Urothelium cell line (cell line): ENCODE results near the gene ICAM1.

Experiments used
- DNase-seq: peaks from one replicate; pipeline ENCODE4 v3.0.0; 2011; ENCODE audit warnings: low spot score, mixed read lengths
- FAIRE-seq: peaks from 2 replicates; lab custom pipeline; 2011; peaks lifted over from hg19 to GRCh38; lab: Jason Lieb, UNC

Gene ICAM1

DNA sequence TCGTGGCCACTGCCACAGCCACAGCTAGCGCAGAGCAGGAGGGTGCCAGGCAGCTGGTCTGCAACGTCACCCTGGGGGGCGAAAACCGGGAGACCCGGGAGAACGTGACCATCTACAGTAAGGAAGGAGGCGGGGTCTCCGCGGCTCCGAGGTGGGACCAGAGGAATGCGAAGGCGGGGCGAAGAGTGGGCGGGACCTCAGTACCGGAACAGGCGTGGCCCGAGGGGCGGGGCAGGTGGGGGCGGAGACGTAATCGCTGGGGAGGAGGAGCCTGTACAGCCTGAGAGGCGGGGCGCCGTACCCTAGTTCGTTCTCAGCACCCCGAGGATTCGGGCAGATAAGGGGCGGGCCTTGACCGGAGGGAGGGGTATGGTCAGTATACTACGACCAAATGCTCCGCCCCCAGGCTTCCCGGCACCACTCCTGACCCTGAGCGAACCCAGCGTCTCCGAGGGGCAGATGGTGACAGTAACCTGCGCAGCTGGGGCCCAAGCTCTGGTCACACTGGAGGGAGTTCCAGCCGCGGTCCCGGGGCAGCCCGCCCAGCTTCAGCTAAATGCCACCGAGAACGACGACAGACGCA is 21.4 kb downstream of the ICAM1 start:
- FAIRE-seq (no peak), DNase-seq (no peak)

DNA sequence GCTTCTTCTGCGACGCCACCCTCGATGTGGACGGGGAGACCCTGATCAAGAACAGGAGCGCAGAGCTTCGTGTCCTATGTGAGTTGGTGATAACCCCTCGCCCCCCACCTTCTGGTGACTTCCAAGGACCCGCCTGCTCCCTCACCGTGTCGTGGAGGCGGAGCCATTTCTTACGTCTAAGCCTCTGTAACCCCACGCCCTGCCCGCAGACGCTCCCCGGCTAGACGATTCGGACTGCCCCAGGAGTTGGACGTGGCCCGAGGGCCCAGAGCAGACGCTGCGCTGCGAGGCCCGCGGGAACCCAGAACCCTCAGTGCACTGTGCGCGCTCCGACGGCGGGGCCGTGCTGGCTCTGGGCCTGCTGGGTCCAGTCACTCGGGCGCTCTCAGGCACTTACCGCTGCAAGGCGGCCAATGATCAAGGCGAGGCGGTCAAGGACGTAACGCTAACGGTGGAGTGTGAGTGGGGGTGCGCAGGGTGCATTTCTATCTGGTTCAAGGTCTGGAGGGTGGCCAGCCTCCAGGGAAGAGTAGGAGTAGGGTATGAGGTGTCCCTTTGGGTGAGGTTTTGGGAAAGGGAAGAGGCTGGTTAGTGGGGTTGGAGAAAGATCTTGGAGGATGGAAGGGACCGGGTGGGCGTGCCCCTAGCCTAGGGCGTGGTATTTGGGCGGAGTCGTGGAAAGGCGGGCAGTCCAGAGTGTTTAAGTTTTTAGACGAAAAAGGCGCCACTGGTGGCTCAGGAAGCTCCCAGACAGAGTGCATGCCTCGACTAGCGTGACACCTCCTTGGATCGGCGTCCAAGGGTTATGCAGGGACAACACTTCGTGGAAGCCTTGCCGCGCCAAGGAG is 22.1 kb downstream of the ICAM1 start:
- FAIRE-seq (no peak), DNase-seq (no peak)

DNA sequence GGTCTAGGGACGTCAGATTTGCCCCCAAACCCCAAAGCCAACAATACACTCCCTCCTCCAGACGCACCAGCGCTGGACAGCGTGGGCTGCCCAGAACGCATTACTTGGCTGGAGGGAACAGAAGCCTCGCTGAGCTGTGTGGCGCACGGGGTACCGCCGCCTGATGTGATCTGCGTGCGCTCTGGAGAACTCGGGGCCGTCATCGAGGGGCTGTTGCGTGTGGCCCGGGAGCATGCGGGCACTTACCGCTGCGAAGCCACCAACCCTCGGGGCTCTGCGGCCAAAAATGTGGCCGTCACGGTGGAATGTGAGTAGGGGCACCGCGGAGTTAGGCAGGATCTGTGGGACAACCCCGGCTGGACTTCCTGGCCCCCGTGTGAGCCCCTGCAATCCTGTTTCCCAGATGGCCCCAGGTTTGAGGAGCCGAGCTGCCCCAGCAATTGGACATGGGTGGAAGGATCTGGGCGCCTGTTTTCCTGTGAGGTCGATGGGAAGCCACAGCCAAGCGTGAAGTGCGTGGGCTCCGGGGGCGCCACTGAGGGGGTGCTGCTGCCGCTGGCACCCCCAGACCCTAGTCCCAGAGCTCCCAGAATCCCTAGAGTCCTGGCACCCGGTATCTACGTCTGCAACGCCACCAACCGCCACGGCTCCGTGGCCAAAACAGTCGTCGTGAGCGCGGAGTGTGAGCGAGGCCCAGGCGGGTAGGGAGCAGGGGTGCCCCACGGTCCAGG is 22.9 kb downstream of the ICAM1 start:
- DNase-seq, result no peak
- no peak for FAIRE-seq

DNA sequence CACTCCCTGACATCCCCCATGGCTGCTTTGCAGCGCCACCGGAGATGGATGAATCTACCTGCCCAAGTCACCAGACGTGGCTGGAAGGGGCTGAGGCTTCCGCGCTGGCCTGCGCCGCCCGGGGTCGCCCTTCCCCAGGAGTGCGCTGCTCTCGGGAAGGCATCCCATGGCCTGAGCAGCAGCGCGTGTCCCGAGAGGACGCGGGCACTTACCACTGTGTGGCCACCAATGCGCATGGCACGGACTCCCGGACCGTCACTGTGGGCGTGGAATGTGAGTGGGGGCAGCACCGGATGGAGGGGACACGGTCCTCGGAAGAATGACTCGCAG is 23.4 kb downstream of the ICAM1 start:
- DNase-seq, result no peak
- no peak for FAIRE-seq

DNA sequence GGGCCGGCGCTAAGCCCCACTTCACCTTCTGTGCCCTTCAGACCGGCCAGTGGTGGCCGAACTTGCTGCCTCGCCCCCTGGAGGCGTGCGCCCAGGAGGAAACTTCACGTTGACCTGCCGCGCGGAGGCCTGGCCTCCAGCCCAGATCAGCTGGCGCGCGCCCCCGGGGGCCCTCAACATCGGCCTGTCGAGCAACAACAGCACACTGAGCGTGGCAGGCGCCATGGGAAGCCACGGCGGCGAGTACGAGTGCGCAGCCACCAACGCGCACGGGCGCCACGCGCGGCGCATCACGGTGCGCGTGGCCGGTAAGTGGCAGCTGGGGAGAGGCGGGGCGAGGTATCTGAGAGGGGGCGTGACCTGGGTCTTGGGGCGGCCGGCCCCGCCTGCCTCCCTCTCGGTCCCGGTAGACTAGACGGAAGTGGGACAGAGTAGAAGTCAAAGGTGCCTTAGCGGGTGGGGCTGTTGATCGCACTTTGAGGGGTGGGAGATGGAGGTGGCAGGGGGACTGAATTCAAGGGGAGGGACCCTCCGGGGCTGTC is 24.5 kb downstream of the ICAM1 start:
- no peak for DNase-seq
- FAIRE-seq, result no peak

DNA sequence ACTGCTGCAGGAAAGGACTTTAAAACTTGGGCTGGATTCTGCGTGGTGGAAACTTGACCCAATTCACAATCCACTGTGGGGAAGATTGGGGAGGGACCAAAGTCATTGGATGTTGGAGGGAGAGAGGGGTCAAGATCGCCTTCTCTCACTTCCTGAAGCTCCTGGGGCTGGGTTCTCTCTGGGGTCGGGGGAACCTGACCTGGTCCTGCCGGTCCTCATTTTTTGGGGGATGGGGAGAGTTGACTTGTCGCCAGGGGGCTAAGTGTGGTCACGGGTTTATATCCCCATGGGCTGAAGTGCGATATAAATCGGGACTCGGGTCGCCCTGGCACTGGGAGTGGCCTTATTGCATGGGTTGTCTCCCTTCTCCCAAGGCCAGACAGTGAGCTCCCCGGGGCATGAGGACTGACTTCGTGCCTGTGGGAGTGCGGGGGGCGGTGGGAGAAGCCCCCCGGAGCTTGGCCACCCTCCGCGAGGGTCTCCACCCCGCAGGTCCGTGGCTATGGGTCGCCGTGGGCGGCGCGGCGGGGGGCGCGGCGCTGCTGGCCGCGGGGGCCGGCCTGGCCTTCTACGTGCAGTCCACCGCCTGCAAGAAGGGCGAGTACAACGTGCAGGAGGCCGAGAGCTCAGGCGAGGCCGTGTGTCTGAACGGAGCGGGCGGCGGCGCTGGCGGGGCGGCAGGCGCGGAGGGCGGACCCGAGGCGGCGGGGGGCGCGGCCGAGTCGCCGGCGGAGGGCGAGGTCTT is 25.1 kb downstream of the ICAM1 start:
- FAIRE-seq (no peak), DNase-seq (no peak)

DNA sequence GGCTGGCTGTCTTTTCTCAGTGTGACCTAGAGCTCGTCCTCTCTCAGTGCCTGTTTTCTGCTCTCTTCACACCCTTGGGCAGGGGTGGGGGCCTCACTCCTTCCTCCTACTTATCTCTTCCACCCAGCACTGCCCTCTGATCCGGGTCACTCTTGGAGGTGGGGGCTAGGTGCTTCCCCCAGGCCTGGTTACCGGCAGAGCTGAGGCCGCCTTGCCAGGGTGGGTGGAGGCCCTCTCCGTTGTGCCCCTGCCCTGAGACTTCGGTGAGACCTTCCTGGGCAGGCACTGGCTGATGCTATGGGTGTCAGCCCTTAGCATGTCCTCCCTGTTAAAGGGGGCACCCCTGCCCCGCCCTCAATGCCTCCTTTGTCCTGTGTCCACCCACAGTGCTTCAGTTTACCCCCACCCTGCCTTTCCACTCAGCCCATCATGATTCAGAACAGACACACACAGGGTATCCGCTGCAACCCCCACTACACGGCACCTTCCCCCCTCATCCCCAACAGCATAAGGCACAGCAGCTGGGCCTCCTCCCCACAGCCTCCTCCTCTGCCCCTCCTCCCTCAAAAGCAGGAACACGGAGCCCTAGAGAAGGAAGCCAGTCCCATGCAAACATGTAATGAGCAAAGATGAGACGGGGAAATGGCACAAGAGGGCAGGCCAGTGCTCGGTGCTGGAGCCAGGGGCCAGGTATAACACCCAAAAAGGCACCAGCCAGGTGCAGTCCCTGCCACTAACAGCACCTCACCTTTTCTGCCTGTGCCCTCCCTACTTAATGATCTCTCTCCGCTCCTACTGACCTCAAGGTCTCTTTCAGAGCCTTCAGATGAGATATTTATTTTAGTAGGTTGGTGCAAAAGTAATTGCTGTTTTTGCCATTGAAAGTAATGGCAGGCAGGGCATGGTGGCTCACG is 28.9 kb downstream of the ICAM1 start:
- DNase-seq (no peak), FAIRE-seq (no peak)

DNA sequence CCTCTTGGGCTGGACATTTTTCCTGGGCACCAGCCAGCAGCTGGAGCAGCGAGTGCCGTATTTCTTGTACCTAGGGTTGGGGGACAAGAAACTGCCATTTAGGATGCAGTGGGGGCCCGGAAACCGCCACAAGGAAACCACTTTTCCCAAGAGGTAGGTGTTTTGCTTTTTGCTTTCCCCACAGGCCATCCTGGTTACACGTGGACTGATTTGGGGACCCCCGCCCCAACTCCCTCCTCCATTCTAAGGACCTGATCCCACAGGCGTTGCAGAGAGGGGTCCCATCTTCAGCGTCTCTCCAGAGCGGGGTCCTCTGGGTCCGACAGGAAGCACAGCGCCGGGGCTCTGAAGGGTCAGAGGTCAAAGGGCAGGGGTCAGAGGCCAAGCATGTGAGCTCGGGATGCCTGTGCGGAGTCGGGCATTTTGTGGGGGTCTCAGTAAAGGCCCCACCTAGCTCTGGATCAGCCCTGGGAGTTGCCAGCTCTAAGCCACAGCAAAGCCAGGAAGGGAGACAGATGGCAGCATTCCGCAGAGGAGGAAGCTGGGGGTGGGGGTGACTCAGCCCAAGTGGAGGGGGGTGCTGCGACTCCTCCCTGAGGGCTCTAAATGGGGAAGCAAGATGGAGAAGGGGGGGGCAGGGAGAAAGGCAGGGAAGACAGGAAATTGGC is 34.4 kb downstream of the ICAM1 start:
- no peak for DNase-seq
- no peak for FAIRE-seq

DNA sequence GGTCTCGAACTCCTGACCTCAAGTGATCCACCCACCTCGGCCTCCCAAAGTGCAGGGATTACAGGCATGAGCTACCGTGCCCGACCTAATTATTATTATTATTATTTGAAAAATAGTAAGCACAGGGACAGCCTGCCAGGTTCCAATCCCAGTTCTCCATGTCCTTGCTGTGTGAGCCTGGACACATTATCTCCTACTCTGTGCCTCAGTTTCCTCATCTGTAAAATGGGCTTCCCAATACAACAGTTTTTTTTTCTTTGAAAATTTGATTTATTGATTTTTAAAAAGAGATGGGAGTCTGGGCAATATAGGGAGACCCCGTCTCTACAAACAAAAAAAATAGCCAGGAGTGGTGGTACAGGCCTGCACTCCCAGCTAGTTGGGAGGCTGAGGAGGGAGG is 35.4 kb downstream of the ICAM1 start:
- DNase-seq (no peak), FAIRE-seq (no peak)

DNA sequence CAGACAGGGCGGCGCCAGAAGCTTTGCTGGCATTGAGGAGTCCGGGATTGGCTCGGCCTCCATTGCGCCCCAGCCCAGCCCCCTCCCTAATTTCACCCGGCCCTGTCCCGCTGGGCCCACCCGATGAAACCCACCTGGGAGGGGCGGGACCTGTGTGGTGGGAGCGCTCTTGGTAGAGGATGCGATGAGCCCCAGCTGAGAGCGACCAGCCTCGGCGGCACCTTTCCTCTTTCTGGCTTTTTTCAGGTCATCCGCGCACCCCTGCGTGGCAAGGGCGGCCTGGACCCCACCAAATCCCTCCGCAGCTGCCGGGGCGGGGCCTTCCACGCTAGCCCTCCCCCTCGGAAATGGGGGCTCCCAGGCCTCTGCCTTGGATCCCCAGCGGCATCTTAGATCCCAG is 38.5 kb downstream of the ICAM1 start, which contains the start of gene ZGLP1:
TSS of gene ZGLP1 (minus strand) at position 393 of the 400 bp plus-strand sequence.
- no peak for FAIRE-seq
- no peak for DNase-seq

DNA sequence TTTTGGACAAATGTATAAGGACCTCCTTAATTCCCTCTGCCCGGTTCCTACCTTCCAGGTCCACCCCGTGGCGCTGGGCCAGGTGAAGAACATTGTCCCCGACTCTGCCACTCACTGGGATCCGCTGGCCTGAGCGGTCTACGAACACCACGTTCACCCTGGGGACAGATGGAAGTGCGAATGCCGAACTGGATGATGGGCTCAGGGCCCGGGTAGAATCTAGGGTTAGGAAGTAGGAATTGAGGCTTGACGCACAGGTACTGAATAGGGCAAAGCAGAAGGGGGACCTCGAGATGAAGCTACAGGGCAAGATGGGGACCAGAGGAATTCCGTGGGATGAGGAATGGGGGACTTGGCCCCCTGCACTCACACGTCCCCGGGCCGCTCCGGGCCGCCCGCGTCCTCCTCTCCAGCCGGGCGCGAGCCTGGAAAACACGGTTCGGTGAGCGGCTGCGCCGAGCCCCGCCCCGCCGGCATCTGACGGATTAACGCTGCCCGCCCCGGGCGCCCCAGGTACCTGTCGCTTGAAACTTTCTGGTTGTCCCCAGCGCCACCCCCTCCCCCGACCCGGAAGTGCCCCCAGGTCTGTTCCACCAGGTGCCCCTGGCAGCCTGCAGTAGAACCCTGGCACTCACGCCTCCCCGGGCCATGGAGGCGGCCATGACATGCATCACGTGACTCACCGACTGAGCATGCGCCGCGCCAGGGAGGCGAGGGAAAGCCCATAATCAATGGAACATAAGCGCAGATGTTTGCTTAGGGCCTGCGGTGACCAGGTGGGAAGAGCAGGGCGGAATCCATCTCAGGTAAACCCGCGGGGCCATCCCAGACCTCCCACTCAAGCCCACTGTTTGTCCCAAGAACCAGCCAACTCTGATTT is 44.7 kb downstream of the ICAM1 start, which contains the start of gene FDX2:
TSS of gene FDX2 (minus strand) at position 681 of the 880 bp plus-strand sequence. CDS start at position 662, 19 bp downstream.
- FAIRE-seq, result no peak

DNA sequence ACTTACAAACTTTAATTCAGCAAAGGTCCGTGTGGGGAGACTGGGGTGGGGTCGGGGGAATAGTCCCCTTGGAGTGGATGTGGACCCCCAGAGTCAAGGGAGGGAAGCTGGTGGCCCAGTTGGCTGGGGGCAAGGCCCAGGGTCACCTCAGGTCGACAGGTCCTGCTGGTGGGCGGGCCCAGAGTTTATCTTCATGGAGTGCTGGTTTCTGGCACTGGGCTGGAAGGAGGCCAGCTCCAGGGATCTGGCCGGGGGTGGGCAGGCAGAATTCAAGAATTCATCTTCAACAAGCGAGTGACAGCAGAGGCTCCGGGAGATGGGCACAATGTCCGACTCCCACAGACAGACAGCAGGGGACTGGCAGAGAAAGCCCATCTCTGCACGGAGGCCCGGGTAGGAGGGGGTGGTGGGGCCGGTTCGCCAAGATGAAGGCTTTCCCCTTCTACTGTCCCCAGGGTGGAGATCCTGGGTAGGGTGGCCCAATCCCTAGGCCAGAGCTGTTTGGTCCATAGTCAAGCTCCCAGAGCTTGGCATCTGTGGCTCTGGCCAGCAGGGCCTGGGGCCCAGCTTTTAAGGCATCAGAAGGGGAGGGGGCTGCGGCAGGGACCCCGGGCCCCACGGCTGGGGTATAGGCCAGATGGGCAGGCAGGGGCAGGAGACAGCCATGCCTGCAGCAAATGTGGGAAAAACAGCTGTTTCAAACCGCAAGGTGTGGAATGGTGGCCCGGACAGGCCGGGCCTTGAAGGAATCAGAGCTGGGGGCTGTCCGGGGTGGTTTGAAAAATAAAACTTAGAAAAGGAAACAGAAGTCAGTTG is 45.5 kb downstream of the ICAM1 start:
- DNase-seq (no peak), FAIRE-seq (no peak)

More for the DNA sequence above, 44.7 kb downstream of the ICAM1 start, which contains the start of gene FDX2:
- DNase-seq, result peak; percentile 85

DNA sequence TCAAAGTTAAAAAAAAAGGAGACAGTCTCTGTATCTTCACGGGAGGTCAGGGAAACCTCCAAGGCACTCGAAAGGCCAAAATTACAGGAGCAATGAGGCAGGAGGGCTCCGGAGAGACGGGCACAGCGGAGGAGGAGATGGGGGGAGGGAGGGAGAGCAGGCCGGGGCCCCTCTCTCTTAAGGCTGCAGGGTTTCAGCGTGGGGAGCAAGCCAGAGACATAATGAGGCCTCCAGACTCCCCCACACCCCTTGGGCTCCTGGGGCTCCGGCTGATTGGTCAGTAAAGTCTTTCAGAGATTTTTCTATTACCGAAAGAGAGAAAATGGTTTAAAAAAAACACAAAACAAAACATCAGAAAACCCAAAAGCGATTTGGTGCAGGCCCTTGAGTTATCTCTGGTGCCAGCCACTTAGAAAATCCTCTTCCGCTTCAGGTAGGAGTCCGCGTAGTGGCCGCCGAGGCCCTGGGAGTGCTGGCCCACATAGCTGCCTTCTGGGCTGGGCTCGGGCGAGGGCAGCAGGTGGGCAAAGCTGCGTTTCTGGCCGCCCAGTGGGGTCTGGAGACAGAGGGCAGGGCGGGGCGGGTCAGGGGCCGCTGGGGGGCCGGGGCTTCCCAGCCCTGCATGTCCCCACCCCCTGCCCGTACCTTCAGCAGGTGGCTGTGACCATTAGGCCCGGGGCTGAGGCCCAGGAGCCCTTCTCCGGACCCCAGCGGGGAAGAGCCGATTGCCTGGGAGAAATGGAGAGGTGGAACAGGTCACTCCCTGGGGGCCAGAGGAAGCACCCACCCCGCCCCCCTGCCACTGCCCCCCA is 46.3 kb downstream of the ICAM1 start:
- no peak for DNase-seq
- no peak for FAIRE-seq

DNA sequence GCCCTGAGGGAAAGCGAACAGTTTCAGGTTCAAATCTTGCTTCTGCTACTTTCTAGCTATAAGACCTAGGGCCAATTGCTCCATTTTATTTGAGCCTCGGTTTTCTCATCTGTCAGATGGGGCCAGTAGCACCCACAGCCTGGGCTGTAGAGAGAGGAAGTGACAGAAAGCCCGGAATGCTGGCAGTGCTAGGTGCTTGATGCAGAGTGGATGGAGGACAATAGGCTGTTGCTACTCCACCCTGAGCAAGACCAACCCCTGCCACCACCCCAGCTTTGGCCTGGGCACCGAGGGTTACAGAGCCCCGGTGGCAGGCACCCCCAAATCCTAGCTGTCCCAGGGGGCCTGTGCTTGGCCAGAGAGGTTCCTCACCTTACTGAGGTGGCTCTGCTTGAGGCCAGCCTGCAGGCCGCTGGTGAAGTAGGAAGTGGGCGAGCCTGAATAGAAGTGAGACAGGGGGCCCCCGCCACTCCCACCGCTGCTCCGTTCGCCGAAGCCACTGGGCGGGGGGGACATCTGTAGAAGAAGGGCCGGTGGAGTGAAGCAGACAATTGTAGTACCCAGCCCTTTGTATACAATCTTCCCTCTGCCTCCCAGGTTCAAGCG is 47.0 kb downstream of the ICAM1 start:
- DNase-seq (no peak), FAIRE-seq (no peak)

DNA sequence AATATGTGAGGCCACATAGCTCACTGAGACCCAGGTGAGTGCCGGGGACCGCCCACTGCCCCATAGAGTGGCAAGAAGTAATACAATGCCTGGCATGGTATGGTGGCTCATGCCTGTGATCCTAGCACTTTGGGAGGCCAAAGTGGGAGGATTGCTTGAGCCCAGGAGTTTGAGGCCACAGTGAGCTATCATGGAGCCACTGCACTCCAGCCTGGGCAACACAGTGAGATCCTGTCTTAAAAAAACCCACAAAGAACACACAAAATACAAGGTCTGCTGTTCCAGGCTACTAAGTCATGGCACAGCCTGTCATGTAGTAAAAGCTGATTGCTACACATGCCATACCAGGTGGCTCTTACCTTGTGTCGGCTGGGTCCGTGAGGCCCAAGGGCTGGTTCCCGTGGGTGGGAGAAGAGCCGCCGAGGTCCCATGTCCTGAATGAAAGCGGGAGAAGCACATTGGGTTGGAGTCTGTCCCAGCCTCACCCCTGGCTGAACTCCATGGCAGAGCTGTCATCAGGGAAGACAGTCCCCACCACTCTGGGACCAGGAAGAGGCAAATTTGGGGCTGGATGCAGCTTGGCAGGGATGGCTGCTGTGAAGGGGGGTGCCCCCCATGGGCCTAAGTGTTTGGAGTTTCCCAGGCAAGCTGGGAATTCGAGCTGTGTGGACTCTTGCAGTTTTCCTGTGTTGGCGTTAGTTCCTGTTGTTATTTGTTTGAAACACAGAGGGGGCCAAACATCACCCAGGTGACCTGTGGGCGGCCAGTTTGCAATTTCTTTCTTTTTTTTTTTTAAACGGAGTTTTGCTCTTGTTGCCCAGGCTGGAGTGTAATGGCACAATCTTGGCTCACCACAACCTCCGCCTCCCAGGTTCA is 48.1 kb downstream of the ICAM1 start:
- DNase-seq (no peak), FAIRE-seq (no peak)
